HG03139 (cell line): ENCODE data around the gene ATAD5.

Experiments used
- ATAC-seq: cut with Tn5 transposase; IDR thresholded peaks from one replicate; pipeline ENCODE4 v1.9.1; 2021; ENCODE audit not compliant: unreplicated experiment

Gene ATAD5

DNA sequence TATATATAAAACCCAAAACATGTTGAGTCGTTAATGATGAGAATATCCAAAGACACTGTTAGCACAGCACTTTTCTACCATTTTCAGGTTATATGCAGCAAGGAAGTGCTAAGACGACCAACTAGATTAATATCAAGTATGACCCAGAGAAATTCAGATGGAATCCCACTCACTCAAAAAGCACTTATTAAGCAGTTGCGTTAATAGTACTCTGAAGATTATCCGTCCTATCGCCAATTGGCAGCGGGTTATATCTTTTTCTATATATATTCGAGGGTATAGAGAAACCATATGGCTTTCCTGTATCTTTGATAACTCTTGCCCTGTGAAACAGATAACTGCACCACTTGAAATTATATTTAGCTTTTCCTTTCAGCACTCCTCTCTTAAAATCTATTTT is 8.3 kb upstream of the ATAD5 start:
- no peak for ATAC-seq

GRCh38 chr17:30824002-30824355 is 7.8 kb upstream of the ATAD5 start:
- ATAC-seq, result no peak

GRCh38 chr17:30824356-30825145 is 7.2 kb upstream of the ATAD5 start, which contains the start of gene CRLF3:
Gene CRLF3 (minus strand): TSS chr17:30824692. CDS start chr17:30824651, 41 bp downstream.
- peak; percentile 90 for ATAC-seq

DNA sequence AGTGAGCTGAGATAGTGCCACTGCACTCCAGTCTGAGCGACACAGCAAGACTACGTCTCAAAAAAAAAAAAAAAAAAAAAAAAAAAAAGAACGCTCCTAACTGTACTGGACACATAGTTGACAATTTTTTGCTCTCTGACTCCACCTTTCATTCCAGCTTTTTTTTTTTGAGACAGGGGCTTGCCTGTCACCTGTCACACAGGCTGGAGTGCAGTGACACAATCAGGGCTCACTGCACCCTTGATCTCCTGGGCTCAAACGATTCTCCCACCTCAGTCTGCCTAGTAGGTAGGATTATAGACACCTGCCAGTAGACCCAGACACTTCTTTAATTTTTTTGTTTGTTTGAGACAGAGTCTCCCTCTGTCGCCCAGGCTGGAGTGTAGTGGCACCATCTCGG is 4.7 kb upstream of the ATAD5 start:
- no peak for ATAC-seq

GRCh38 chr17:30829022-30829421 is 2.7 kb upstream of the ATAD5 start:
- ATAC-seq, result no peak

- ATAC-seq, result no peak
Observed at GRCh38 chr17:30831257-30831656, 509 bp upstream of the ATAD5 start.

- ATAC-seq, result no peak
Observed at GRCh38 chr17:30832438-30833124, 815 bp downstream of the ATAD5 start.

DNA sequence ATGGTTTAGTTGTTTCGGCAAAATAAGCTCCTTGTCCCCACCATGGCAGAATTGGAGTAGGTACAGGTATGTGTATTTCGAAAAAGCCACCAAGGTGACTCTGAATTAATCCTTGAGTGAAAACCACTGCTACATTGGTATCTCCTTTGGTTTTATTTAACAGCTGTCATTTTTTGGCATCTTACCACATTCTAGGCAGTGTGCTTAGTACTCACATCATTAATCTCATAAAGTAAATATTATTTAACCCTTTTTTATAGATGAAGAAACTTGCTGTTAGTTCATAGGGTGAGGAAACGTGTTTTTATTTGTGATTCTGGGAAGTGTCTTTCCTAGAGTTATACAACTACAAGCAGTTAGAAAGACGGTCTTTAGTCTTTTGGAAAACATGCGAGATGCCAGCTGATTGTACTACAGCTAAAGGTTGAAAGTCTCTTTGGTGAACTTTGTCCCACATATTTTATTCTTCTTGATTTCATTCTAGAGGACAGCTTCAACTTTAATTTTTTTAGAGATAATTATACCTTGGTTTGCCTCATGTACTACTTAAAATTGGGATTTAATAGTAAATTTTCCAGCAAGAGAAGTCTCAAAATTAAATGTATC is 6.5 kb downstream of the ATAD5 start:
- no peak for ATAC-seq

DNA sequence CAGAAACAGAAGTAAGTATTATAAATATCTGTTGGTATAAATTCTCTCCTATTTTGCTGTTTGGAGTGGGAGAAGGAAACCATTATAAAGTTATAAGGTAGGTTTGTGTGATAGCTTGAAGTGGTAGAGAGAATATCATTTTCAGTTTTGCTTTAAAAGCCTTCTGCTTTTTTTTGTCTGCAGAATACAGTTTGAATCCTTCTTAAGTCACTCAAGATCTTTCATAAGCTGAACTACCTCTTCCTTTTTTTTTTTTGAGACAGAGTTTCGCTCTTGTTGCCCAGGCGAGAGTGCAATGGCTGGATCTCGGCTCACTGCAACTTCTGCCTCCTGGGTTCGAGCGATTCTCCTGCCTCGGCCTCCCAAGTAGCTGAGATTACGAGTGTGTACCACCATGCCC is 9.0 kb downstream of the ATAD5 start:
- no peak for ATAC-seq

DNA sequence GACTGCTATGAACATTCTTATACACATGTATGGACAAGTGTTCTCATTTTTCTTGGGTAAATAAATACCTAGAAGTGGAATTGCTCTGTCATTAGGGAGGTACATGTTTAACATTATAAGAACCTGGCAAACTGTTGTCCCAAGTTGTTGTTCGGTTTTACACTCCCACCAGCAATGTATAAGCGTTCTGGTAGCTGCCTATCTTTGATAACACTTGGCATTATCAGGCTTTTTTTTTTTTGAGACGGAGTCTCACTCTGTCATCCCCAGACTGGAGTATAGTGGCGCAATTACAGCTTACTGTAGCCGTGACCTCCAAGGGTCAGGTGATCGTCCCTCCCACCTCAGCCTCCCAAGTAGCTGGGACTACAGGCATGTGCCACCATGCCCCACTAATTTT is 16.3 kb downstream of the ATAD5 start:
- ATAC-seq, result no peak

GRCh38 chr17:30854146-30854545 is 22.4 kb downstream of the ATAD5 start:
- no peak for ATAC-seq

DNA sequence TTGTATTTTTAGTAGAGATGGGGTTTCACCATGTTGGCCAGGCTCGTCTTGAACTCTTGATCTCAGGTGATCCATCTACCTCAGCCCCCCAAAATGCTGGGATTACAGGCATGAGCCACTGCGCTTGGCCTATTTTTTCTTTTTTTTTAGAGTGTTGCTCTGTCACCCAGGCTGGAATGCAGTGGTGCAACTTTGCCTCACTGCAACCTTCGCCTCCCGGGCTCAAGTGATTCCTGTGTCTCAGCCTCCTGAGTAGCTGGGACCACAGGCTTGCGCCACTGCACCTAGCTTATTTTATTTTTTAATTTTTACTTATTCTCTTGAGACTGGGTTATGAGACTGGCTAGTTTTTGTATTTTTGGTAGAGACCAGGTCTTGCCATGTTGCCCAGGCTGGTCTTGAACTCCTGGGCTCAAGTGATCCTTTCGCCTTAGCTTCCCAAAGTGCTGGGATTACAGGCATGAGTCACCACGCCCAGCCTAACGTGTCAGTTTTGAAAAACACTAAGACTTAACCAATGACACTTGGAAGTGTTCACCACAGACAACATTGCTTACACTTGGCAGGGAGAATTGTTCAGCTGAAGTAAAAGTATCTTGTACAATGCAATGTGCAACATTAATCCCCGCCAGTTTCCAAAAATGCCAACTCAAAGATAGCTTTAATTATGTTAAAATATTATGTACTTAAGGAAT is 26.9 kb downstream of the ATAD5 start:
- ATAC-seq, result no peak

DNA sequence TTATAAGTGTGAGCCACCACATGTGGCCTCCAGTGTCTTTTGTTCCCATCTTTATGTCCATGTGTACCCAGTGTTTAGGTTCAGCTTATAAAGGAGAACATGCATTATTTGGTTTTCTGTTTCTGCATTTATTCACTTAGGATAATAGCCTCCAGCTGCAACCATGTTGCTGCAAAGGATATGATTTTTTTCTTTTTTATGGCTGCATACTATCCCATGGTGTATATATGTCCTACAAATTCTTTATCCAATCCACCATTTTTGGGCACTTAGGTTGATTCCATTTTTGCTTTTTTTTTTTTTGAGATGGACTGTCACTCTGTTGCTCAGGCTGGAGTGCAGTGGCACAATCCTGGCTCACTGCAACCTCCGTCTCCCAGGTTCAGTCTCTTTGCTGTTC is 32.9 kb downstream of the ATAD5 start:
- ATAC-seq, result no peak

DNA sequence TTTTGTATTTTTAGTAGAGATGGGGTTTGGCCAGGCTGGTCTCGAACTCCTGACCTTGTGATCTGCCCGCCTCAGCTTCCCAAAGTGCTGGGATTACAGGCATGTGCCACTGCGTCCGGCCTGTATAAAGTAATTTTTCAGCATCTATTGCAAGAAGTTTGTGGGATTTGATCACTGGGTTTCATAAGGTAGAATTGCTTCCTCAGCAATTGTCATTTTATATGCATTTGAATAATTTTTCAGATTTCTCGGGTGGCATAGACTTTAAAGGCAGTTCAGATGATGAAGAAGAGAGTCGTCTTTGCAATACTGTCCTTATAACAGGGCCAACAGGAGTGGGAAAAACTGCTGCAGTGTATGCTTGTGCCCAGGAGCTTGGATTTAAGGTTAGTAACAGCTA is 37.2 kb downstream of the ATAD5 start:
- ATAC-seq, result no peak

GRCh38 chr17:30886187-30886586 is 54.4 kb downstream of the ATAD5 start:
- ATAC-seq, result no peak

- ATAC-seq, result no peak
Observed at GRCh38 chr17:30894236-30894635, 62.5 kb downstream of the ATAD5 start.

DNA sequence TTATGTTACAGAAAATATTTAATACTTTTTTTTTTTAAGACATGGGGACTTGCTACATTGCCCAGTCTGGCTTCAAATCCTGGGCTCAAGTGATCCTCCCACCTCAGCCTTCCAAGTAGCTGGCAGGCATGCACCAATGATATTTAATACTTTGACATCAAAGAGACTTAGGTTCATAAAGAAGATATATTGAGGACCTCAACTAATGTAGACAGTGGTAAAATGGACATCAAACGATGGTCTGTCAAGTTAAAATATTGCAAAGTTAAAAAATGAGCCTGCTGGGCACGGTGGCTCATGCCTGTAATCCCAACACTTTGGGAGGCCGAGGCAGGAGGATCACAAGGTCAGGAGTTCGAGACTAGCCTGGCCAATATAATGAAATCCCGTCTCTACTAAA is 65.5 kb downstream of the ATAD5 start:
- ATAC-seq, result no peak

DNA sequence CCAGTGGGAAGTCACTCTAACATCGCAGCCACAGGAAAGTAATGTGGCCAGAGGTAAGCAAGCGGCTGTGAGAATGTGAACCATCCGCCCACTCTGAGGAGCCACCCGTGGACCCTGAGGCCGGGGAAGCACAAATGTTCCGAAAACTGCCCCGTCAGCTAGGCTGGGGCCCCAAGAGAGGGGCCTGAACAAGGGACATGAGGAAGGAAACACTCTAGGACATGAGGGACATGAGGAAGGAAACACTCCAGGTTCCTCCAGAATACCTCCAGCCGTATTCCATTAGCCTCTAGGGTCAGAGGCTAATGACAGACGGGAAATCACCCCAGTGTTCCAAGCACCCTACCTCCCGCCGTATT is 74.0 kb downstream of the ATAD5 start:
- no peak for ATAC-seq

DNA sequence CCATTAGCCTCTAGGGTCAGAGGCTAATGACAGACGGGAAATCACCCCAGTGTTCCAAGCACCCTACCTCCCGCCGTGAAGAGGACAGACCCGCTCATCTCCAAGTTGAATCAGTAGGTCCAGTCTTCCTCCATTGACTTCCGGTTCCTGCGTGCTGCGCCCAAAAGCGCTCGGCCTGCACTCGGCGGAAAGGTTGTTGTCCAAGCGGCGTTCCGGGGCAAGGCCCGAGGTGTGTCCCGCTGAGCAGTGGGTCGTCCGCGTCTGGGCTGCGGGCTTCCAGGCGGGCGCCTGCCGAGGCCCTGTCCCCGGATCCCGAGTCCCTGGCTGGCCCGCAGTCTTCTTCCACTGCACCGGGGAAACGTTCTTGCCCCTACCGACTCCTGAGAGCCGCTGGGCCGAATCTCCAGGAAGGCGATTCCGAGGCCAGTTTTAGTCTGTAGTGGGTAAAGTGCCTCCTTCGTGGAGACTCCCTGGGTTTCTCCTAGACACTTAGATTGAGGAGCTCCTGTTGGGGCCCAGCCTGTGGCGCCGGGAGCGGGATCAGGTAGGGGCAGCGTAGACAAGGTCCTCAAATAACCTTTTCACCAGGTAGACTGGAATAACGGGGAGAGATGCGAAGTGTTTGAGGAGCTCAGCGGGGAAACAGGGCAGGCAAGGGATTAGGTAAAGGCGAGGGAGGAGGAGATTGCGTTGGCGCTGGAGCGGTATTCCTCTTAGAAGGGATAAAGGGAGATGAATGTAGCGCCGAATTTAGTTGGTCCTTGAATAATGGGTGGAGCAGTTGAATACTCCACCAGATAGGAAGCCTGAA is 74.5 kb downstream of the ATAD5 start, which contains the start of gene TEFM:
Gene TEFM (minus strand): TSS at position 138 of the 811 bp plus-strand sequence. CDS start 40 bp downstream, at position 98.
- peak; percentile 70 for ATAC-seq

- no peak for ATAC-seq
Observed at GRCh38 chr17:30908717-30909420, 77.1 kb downstream of the ATAD5 start.
